GM19372 (cell line): ENCODE measurements around the gene DISP3.

Experiments
- ATAC-seq: cut with Tn5 transposase; IDR thresholded peaks from one replicate; pipeline ENCODE4 v1.9.1; 2021; ENCODE audit warnings: mild to moderate bottlenecking, low read depth, moderate library complexity; ENCODE audit not compliant: unreplicated experiment

DISP3 gene

GRCh38 chr1:11483581-11484320 is 4.8 kb downstream of the DISP3 start:
- ATAC-seq, result no peak

- no peak for ATAC-seq
Measured at GRCh38 chr1:11484321-11484655, 5.3 kb downstream of the DISP3 start.

GRCh38 chr1:11485191-11485590 is 6.2 kb downstream of the DISP3 start:
- no peak for ATAC-seq

GRCh38 chr1:11486231-11487009 is 7.5 kb downstream of the DISP3 start:
- ATAC-seq, result no peak

- no peak for ATAC-seq
Measured at GRCh38 chr1:11487196-11487751, 8.3 kb downstream of the DISP3 start.

- ATAC-seq, result no peak
Measured at GRCh38 chr1:11488201-11488770, 9.3 kb downstream of the DISP3 start.

DNA sequence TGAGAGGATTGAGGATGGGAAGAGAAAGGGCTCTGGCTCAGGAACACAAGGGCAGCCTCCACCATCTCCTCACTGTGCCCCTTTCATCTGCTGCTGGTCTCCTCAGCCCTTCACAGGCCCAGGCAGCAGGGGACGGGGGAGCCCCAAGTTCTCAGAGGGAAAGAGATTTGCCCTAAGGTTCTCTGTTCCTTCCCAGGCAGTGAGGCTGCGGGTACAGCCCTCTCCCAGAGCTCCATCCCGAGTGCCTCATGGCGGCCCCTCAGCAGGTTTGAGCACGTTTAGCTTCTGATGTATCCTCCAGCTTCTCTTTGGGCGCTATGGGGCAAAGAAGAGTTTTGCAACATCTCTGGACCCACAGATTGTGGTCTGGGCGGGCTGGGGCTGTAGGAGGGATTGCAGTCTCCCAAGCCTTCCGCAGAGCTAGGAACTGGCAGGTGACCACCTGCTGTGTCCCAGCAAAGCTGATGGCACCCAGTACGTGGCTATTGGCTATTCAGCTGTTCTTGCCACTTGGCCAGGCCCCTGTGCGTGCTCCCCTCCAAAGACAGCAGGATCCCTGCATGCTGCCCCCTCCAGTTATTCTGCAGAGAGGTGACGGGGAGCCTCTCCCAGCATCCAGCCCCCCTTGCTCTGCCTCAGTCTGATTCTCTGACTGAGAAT is 10.1 kb downstream of the DISP3 start:
- ATAC-seq, result no peak

- ATAC-seq, result no peak
Measured at GRCh38 chr1:11492235-11492634, 13.3 kb downstream of the DISP3 start.

DNA sequence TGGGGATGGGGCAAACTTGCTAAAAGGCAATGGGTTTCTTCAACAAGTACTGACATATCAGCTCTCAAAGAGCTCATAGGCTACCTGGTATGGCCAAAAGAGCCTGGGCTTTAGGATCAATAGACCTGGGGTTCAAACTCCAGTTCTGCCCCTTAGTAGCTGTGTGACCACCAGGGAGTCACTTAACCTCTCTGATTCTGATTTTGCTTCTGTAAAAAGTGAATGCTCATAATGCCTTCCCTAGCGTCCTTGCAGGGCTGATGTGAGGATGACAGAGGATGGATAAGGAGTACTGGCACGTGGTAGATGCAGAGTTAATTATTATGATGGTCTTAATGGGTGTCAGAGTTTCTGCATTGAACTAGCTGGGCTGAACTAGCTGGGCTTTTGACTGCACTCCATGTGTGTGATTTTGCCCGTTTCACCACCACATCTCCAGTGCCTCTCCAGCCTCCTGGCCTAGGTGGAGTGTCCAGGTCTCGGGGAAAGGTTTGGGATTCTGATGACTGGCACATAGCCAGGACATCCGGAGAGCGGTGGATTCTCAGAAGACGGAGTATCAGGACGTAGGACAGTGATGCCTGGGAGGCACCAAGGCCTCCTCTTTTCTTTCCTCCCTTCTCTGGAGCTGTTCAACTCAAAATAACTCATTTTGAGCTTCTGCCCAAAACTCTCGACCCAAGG is 15.2 kb downstream of the DISP3 start:
- no peak for ATAC-seq

DNA sequence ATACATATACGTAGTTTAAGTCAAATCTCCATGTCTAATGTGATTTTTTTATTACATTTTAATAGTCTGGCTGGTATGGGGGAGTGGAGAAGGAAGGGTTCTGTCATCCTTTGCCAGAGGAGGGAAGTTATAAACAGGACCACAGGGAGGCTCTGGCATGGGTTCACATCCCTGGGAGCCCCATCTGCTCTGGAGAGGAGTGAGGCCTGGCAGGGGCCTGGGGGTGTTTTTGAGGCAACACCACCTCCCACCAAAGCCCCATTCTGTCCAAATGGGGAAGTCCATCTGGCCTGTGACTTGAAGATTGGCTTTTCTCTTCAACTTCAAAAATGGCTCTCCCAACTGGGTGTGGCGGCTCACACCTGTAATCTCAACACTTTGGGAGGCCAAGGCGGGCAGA is 15.8 kb downstream of the DISP3 start:
- ATAC-seq, result no peak

DNA sequence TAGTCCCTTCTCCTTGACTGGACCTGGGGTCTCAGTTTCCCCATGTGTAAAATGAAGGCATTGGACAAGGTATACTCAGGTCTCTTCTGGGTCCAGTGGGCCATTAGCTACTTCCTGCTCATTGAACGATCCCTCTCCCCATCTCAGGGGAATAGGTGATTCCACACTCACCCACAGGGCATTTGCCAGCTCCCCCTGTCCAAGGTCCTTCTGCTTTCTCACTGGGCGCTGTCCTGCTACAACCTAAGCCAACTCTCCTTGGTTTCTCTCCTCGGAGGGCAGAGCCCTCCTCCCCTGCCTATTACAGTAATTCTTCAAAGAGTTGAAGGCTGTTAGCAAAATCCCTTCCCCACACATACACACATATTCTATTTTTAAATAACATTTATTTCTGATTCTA is 16.6 kb downstream of the DISP3 start:
- ATAC-seq, result no peak

DNA sequence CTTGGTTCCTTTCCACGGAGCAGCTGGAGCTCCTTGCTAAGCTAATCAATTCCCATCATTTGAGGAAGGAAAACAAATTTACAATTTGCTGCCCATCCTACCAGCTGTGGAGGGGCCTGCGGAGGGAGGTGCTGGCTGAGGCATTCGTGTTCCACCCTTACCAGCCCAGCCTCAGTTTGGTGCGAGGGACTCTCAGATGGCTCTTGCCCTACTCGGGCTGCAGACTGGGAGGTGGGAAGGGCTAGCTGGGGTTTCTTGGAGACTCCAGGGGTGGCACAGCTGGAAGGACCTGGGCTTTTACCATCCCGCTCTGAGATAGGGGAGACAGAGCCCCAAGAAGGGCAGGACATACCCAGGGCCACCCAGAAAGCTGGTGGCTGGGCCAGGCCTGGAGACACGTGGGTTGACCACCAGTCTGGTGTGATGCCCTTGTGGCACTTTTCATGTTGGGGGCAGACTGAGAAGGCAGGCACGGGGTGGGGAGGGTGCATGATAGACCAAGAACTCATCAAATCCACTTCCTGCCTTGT is 17.7 kb downstream of the DISP3 start:
- no peak for ATAC-seq

DNA sequence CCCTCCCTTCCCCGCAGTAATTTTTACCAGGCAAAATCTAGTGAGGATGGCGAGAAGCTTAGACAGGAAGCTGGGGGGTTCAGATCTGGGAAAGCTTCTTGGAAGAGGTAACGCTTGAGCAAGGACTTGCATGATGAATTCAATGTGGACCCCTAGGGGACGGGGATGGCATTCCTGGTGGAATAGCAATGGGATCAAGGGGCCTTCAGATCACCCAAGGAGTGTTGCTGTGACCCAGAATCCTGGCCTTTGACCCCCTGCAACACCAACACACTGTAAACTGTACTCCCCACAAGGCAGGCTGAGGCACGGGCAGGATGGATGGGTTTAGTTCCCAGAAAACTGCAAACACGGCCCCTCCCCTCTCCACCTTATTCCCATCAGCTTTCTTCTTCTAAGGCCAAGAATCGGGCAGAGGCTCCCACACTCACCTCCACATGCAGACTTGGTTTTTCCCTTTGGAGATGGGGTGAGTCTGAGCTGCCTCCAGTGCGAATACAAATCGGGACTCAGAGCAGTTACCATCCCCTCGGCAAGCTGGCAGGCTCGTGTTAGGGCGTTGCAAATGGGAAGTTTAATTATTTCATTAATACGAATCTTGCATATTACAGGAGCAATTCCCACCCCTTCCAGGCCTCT is 20.1 kb downstream of the DISP3 start:
- no peak for ATAC-seq

- no peak for ATAC-seq
Measured at GRCh38 chr1:11499601-11500331, 20.8 kb downstream of the DISP3 start.

- ATAC-seq, result no peak
Measured at GRCh38 chr1:11500881-11501280, 21.9 kb downstream of the DISP3 start.

GRCh38 chr1:11501491-11501897 is 22.5 kb downstream of the DISP3 start:
- ATAC-seq, result peak; percentile 92

GRCh38 chr1:11501906-11502485 is 23.0 kb downstream of the DISP3 start:
- ATAC-seq, result peak; percentile 26

DNA sequence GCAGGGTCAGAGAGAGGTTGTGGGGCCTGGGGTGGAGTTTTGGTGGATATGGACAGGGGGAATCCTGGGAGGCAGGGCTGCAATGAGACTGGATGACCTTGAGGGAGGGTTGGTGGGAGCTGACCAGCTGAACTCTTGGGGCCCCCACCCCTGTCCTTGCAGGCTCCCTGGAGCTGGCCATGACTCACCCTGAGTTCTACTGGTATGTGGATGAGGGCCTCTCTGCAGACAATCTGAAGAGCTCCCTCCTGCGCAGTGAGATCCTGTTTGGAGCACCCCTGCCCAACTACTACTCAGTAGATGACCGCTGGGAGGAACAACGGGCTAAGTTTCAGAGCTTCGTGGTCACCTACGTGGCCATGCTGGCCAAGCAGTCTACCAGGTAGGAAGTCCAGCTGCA is 23.6 kb downstream of the DISP3 start:
- ATAC-seq, result no peak

GRCh38 chr1:11504599-11504998 is 25.6 kb downstream of the DISP3 start:
- no peak for ATAC-seq
